NCI-H1436 treated with DMSO at 0.1 percent for 48 hours (cell line): ENCODE measurements around the gene SLC24A3.

ENCODE experiments used
- DNase-seq: peaks from one replicate; lab custom pipeline; 2025; lab: John Stamatoyannopoulos, UW

The SLC24A3 gene

GRCh38 chr20:19679900-19680495 lies 467.6 kb downstream of the SLC24A3 start:
- DNase-seq: no peak

DNA sequence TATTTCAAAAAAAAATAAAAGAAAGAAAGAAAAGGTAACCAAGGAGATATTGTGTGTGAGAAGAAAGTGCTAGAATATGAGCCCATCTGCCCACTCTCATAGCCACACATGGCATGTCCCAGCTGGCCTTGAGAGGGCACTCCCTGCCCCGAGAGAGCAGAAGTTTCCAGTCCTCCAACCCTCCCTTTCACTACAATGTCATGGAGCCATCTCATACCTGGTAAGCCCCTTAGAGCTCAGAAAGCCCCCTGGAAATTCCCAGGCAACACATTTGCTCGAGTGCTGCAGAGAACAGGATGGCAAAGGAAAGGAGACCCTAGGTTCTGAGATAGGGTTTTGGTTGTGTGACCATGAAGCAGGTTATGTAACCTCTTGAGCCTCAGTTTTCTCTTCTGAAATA lies 469.8 kb downstream of the SLC24A3 start:
- no peak for DNase-seq

GRCh38 chr20:19683188-19683587 lies 470.7 kb downstream of the SLC24A3 start:
- DNase-seq: no peak

GRCh38 chr20:19683822-19684221 lies 471.4 kb downstream of the SLC24A3 start:
- DNase-seq: no peak

DNA sequence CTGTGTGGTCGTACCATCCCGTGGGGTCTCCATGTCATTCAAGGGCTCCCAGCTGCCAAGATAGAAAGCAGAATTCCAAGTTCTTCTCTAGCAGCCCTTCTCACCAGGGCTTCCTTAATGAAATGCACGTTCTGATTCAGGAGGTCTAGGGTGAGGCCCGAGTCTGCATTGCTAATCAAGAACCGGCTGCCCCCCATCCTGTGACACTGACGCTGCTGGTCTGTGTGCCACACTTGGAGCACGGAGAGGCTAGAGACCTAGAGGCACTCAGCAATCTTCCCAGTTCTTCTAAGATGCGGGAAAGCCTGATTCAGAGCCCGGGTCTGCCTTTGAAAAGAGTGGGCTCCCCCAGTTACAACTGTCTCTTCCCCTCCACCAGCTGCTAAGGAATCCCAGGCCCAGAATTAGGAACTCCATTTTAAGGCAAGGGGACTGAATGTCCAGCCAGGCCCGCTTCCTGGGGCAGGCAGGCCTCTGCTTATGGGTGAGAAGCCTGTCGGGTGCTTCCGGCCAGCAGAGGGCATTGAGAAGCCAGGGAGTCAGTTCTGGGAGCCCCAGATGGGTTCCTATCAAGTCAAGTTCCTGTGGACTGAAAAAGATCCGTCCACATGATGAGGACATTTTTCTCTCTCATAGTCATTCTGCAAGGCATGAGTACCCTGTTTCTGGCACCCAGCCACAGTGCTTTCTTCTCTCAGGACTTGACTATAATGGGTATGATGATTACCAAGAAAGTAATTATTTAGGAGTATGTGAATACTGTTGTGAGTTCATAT lies 475.8 kb downstream of the SLC24A3 start:
- DNase-seq: no peak

DNA sequence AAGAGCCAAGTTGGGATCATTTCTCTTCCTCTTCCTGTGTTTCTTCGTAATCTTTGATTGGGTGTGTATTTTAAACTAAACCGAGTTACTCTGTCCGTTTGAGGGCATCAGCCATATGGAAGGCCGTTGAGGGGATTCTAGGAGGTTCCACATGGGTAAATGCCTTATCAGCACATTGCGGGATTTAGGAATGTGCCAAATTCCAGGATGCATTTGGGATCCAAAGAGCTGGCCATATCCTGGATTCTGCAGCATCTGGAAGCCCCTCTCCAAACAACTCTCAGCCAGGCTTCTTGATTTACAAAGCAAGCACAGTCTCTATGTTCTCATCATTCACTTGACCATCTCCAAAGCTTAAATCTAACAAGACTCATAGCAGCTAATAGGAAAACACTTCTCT lies 478.0 kb downstream of the SLC24A3 start:
- DNase-seq: no peak

GRCh38 chr20:19691125-19691524 lies 478.7 kb downstream of the SLC24A3 start:
- no peak for DNase-seq

GRCh38 chr20:19692100-19692499 lies 479.7 kb downstream of the SLC24A3 start:
- DNase-seq: no peak

- no peak for DNase-seq
Observed at GRCh38 chr20:19692685-19693119, 480.3 kb downstream of the SLC24A3 start.

- no peak for DNase-seq
Observed at GRCh38 chr20:19693508-19693907, 481.1 kb downstream of the SLC24A3 start.

DNA sequence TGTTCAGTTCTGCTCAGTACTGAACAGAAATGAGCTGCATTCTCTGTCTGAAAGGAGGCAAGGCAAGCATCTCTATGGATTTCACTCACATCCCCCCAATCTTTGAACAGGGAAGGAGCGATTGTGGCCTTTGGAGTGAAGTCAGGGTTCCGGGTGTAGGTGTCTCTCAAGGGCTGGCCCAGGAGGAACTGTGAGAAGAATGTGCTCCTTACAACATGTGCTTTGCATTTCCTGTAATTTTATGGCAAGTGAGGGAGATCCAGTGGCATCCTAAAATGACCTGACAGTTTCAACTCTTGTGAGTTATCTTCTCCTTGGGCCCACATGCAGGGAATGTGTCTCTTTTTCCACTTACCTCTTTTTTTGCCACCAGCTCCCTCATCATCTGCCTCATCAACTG lies 482.6 kb downstream of the SLC24A3 start:
- DNase-seq: no peak

DNA sequence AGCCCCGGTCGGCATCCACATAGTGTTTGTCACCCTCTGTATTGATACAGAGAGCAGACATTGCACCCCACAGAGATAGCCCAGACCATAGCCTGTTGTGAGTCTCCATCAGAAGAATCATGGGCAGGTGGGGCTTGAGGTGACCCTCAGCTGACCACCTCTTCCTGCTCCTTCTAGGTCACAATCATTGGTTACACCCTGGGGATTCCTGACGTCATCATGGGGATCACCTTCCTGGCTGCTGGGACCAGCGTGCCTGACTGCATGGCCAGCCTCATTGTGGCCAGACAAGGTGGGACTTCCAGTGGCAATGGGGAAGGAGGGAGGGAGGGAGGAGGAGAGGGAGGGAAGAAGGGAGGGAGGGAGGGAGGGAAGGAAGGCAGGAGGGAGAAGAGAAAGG lies 484.2 kb downstream of the SLC24A3 start:
- DNase-seq: no peak

DNA sequence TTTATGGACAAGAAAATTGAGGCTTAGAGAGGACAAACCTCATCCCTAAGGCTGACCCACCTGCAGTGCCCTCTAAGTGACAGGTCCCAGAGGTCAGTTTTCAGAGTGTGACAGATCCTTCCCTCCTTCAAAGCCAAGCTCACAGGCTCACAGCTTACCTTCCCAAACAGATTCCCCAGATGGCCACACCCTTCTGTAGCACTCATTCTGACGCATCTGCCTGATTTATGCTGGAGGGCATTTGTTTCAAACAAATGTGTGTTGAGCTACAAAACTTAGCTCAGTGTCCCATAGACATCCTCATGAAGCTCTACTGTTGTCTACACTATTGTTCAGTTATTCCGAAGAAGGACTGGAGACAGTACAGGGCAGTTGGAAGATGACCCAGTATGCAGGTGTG lies 485.0 kb downstream of the SLC24A3 start:
- DNase-seq: no peak

GRCh38 chr20:19699180-19699971 lies 486.9 kb downstream of the SLC24A3 start:
- DNase-seq: no peak

- DNase-seq: no peak
Observed at GRCh38 chr20:19701429-19701828, 489.0 kb downstream of the SLC24A3 start.

DNA sequence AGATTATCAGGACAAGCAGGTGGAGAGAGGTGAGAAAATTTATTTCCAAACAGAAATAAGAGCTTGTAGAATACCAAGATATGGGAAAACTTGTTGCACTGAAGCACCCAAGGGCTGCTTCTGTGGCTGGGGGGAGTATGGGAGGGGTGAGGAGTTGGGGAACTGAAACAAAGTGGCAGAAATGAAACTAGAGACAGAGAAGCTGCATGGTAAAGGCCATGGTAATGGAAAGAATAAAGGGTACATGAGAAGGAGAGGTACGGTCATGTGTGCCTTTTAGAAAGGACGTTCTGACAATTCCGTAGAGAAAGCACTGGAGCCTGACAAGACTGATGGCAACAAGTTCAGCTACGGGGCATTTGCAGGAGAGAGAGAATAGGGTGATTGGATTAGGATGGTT lies 494.0 kb downstream of the SLC24A3 start:
- DNase-seq: no peak

DNA sequence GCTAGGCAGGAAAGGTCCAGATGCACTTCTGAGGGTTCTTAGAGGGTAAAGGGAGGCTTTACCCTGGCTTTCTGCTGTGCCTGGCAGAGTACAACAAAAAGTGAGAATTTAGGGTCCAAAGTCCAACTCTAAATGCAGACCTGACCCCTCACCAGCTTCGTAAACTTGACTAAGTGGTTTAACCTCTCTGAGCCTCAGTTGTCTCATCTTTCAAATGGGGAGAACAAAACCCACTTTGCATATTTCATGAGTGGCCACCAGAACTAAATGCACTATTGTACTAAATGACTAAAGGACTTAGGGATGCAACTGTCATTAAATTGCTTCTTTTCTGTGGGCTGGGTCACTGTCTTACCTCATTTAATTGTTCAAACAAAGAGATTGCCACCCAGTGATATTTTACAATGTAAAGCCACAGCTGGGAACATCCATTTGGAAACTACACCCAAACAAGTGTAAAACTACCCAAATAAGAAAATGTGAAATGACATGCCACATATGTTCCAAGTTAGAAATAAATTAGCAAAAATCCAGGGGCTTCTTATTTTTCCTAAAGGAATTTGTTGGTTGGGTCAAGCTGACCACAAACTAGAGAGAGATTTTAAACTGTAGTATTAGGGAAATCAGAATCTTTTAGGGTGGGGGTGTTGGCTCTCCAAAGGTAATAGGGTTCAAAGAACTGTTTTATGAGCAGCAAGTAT lies 497.3 kb downstream of the SLC24A3 start:
- no peak for DNase-seq

- no peak for DNase-seq
Observed at GRCh38 chr20:19710336-19711120, 498.1 kb downstream of the SLC24A3 start.

DNA sequence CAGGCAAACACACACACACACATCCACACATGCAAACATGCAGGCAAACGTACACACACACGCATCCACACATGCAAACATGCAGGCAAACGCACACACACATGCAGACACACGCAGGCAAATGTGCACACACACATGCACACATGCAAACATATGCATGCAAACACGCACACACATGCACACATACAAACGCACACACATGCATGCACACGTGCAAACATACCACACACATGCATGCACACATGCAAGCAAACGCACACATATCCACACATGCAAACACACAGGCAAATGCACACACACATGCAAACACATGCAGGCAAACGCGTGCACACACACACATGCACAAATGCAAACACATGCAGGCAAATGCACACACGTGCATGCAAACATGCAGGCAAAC lies 498.7 kb downstream of the SLC24A3 start:
- DNase-seq: no peak

DNA sequence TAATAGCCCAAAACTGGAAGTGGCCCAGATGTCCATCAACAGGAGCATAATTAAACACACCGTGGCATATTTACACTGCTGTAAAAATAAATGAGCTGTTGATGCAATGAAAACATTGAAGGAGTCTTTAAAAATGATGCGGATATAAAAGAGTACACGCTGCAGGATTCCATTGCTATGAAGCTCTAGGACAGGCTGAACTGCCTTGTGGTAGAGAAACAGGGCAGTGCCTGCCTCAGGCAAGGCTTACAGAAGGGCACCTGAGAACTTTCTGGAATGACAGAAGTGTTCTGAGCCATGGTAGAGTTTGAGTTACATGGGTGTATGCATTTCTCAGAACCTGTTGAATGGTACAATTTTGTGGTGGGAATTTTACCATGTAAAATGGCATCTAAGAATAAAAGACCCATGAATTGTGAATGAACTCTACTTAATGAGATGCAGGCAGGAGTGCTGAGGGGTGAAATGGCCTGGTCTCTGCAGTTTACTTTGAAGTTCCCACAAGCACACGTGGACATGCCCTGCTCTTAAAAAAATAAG lies 500.3 kb downstream of the SLC24A3 start:
- no peak for DNase-seq
